NOMO-1 treated with dmso at 0.1 percent for 144 hours (cell line): ENCODE results near the gene NEDD4L.

Source experiments
- DNase-seq: peaks from one replicate; lab custom pipeline; 2025; ENCODE audit not compliant: unreplicated experiment; lab: John Stamatoyannopoulos, UW

Gene NEDD4L

DNA sequence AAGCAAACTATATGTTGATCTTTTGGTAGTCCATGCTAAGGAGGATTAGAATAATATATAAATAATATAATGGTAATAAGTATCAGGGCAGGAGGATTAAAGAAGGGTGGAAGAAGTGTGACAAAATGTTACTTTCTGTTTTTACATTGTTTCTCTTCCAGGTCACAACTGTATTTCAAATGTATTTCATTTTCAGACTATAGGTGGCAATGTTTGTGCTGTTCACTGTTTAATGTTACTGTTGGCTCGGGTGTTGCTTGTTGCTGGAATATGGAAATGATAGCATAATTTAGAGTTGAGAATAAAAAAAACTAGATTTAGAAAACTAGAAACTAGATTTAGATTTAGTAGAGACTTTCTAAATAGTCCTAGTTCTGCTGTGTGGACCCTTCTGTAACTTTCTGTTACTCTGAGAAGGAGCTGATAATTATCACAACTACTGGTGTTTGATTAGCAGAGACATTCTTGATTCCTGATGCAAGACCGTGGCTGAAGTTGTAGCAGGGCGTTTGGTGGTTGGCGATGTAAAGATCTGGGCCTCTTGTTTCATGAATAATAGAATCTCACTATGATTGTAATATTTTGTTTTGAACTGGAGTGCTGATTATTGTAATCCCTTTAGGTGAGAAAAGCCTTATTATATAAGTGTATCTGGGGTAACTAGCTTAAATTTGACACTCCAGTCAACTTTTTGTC lies 7.9 kb downstream of the NEDD4L start:
- no peak for DNase-seq

GRCh38 chr18:58052960-58053359 lies 8.9 kb downstream of the NEDD4L start:
- DNase-seq, result no peak

DNA sequence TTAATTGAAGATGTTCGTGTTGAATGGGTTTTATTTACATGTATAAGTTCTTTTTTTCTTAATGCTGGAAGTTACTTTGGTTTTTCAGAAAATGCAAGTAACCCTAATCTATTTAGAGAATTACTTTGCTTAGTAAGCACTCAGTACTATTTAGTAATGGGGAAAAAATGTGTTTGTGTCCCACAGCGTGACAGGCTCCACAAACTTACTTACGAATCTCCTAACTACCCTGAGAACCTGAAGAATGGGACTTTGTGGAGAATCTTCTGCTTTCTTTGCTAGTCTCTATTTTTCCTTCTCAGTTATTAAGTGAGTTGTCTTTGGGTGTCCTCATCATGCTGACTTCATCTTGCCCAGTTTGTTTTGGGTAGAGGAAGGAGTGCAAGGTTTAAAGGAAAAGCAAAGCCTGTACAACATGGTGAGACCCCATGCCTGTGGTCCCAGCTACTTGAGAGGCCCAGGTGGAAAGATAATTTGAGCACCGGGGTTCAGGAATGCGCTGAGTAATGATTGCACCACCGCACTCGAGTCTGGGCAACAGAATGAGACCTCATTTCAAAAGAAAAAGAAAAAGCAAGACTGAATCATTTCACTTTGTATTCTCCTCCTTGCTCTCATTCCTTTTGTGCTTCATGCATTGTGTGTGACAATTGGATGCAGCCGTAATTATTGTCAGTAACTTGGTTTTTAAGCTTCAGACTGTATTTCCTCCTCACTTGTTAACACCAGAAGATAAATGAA lies 10.2 kb downstream of the NEDD4L start:
- DNase-seq, result no peak

GRCh38 chr18:58055890-58056558 lies 12.0 kb downstream of the NEDD4L start:
- no peak for DNase-seq

DNA sequence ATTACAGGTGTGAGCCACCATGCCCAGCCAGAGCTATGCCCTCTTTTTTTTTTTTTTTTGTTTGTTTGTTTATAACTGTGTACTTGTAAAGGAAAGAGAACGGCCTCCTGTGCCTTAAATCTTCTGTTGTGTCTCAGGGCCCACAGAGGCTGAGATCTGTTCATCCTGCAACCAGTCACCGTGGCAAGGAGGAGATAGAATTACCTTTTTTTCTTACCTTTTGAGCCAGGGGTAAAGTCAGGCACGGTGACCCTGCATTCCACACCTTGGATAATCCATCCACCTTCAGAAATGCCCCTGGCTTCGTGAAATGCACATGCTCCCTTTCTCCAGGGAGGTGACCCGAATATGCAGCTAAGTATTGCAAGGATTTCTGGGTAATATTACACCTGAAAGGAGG lies 12.8 kb downstream of the NEDD4L start:
- no peak for DNase-seq

GRCh38 chr18:58057291-58057965 lies 13.4 kb downstream of the NEDD4L start:
- DNase-seq, result no peak

GRCh38 chr18:58058720-58059119 lies 14.7 kb downstream of the NEDD4L start:
- no peak for DNase-seq

GRCh38 chr18:58060254-58060653 lies 16.2 kb downstream of the NEDD4L start:
- DNase-seq, result no peak

- DNase-seq, result no peak
These were observed 17.3 kb downstream of the NEDD4L start for GRCh38 chr18:58061349-58061748.

- no peak for DNase-seq
These were observed 20.5 kb downstream of the NEDD4L start for GRCh38 chr18:58064406-58064998.

GRCh38 chr18:58065956-58066355 lies 21.9 kb downstream of the NEDD4L start:
- no peak for DNase-seq

- no peak for DNase-seq
These were observed 23.6 kb downstream of the NEDD4L start for GRCh38 chr18:58067601-58068000.

DNA sequence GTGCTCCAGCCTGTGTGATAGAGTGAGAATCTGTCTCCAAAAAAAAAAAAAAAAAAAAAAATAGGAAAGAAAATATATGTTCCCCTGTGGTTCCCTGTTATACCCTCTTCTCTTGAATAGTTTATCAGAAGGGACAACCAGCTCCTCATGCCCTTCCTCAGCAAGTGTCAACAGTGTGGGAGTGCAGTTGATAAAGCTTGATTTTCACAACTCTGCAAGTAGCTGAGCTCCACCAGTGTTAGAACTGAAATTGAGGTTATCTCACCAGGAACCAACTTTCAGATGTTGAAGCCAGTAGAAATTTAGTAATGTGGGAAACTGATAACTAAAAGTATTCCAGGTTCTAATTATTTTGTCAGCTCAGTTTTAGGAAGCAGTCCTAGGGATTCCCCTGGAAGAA lies 25.1 kb downstream of the NEDD4L start:
- DNase-seq, result no peak

DNA sequence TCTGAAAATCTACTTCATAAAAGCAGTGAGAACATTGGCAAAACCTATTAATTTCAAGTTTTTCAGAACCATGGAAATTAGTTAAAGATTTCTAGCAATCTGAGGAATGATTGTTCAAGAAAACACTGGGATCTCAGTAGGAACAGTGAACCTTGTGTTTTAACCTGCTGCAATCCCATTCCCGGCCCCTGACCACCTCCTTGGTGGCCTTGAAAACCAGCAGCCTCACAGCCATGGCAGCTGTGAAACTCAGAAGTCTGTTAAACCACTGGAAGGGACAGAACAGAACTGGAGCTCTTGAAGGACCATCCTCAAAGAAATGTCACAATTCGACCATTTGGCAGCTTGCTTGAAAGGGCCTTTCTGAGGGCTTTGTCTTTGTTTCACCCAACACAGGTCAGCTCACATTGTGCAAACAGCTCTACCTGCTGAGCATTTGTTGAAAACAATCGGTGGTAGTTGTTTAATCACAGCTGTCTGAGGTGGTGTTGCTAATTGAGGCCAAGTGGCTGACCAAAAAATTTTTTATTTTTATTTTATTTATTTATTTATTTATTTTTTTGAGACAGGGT lies 25.8 kb downstream of the NEDD4L start:
- no peak for DNase-seq

DNA sequence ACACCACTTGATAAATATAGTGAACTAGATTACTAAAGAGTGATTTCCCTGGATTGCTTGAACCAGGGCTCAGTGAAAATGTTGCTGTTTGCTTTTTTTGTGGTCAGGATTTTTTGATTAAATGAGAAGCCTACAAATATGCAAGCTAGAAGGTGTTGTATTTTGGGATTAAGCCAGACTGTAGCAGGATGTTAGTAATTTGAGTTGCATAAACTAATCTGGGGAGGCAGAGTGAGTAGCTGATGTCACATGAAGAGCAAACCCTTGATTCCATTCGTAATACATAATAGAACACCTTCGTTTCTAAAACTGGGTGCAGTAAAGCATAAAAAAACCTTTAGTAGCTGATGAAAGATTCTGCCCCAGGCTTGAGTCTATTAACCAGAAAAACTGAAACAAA lies 32.0 kb downstream of the NEDD4L start:
- no peak for DNase-seq

GRCh38 chr18:58077329-58077728 lies 33.3 kb downstream of the NEDD4L start:
- no peak for DNase-seq

GRCh38 chr18:58078889-58079573 lies 35.0 kb downstream of the NEDD4L start:
- no peak for DNase-seq

- DNase-seq, result no peak
These were observed 36.4 kb downstream of the NEDD4L start for GRCh38 chr18:58080451-58080850.

- DNase-seq, result no peak
These were observed 44.1 kb downstream of the NEDD4L start for GRCh38 chr18:58087928-58088690.

- no peak for DNase-seq
These were observed 44.7 kb downstream of the NEDD4L start for GRCh38 chr18:58088691-58089065.
